Progenitor cell of endocrine pancreas (in vitro differentiated cells): ENCODE results near the gene SMIM21. TPM values are rescaled to one million over a fixed set of nuclear protein-coding genes. Genes with fewer than 3 reads are reported as not detected.

ENCODE experiments used
- DNase-seq: peaks from one replicate; pipeline ENCODE4 v3.0.0; 2021; ENCODE audit warnings: low spot score; ENCODE audit not compliant: unreplicated experiment
- H3K27ac Mint-ChIP-seq: 2 replicates; pipeline ENCODE4 v1.8.0; 2021; ENCODE audit warnings: mild to moderate bottlenecking, moderate library complexity, mixed read lengths
- H3K27me3 Mint-ChIP-seq: 2 replicates; pipeline ENCODE4 v1.8.0; 2021; ENCODE audit warnings: mixed read lengths
- H3K36me3 Mint-ChIP-seq: 2 replicates; pipeline ENCODE4 v1.8.0; 2022; ENCODE audit warnings: mixed read lengths; ENCODE audit not compliant: insufficient read depth
- H3K4me1 Mint-ChIP-seq: 2 replicates; pipeline ENCODE4 v1.8.0; 2021; ENCODE audit warnings: low read depth, mixed read lengths
- H3K4me3 Mint-ChIP-seq: 2 replicates; pipeline ENCODE4 v1.8.0; 2021; ENCODE audit warnings: low read depth, mild to moderate bottlenecking, moderate library complexity, mixed read lengths
- H3K9me3 Mint-ChIP-seq: 2 replicates; pipeline ENCODE4 v1.8.0; 2021; ENCODE audit warnings: low read depth, mixed read lengths
- total RNA-seq: library from RNA; stranded (reverse); gene quantifications from 2 replicates; pipeline ENCODE4 v1.2.1, GENCODE V29; 2021
- TF ChIP-seq, protein P1 (sequence below): fragments of 200-600 bp; sonication (generic); IDR thresholded peaks from one replicate; pipeline ENCODE4 v1.5.0; 2021; ENCODE audit warnings: antibody characterized with exemption, mild to moderate bottlenecking; ENCODE audit not compliant: unreplicated experiment

Gene SMIM21
- total RNA-seq, 1 donor from 2014 or later = not detected

DNA sequence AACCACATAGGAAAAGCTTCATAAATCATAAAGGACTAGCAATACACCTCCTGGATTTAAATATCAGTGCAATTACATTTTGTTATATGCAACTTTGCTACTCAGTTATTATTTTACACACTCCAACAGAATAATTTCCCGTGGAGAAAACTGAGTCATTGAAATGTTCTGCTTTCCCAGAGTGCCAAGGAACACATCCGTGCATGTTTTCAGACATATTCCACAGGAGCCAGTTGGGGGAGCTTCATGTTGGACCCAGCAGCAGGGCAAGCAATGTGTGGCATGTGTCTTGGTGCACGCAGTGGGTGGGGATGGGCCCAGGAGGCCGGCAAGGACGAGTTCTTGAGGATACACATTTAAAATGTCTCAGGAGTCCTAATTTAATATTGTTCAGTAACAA is 14.4 kb upstream of the SMIM21 start:
- peaks cover 3% of the 10 kb centered on the region for H3K27me3 Mint-ChIP-seq
- no peaks in the 10 kb centered on the region for H3K9me3 Mint-ChIP-seq
- no peak overlapping the region for H3K27ac Mint-ChIP-seq
- no peaks in the 10 kb centered on the region for H3K36me3 Mint-ChIP-seq
- no peak for DNase-seq
- no peaks in the 10 kb centered on the region for H3K4me1 Mint-ChIP-seq
- TF ChIP-seq, protein P1, sequence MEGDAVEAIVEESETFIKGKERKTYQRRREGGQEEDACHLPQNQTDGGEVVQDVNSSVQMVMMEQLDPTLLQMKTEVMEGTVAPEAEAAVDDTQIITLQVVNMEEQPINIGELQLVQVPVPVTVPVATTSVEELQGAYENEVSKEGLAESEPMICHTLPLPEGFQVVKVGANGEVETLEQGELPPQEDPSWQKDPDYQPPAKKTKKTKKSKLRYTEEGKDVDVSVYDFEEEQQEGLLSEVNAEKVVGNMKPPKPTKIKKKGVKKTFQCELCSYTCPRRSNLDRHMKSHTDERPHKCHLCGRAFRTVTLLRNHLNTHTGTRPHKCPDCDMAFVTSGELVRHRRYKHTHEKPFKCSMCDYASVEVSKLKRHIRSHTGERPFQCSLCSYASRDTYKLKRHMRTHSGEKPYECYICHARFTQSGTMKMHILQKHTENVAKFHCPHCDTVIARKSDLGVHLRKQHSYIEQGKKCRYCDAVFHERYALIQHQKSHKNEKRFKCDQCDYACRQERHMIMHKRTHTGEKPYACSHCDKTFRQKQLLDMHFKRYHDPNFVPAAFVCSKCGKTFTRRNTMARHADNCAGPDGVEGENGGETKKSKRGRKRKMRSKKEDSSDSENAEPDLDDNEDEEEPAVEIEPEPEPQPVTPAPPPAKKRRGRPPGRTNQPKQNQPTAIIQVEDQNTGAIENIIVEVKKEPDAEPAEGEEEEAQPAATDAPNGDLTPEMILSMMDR = no peak
- no peak overlapping the region for H3K4me3 Mint-ChIP-seq

DNA sequence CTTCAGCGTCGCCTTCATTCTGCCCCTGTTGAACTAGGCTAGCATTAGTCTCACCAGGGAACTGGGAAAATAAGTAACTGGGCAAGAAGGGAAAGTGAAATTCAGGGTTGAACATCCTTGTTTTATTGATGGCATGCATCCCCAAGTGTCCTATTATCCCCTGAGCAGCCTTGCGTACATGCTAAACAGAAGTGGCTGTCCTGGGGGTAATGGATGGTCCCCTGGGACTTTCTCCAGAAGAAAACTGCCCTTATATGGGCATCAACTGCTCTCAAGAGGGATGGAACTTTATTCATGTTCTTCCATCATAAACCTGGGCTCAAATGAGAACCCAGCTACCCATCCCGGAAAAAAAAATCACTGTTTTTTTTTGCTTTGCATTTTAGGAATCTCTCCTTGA is 11.8 kb upstream of the SMIM21 start:
- no peaks in the 10 kb centered on the region for H3K9me3 Mint-ChIP-seq

DNA sequence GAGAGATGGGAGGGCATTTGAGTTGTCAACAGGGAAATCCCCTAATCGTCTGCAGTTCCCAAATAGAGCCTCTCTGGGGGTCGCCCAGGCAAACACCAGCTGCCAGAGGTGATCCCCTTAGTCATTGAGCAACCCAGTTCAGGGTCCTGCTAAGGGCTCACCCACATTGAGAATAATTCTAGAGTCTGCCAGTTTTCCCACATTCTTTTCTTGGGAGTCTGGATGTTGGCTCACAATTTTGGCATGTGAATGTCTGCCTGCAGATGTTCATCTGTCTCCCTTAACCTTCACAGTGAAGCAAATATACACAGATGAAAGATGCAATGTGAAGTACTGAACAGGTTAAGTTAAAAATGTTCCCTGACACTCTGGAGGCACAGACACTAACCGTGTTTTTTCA is 11.4 kb upstream of the SMIM21 start:
- H3K27ac Mint-ChIP-seq = no peak overlapping the region

More for the DNA sequence above, 11.8 kb upstream of the SMIM21 start:
- Mint-ChIP-seq H3K27ac (no peak overlapping the region), H3K4me1 (no peaks in the 10 kb centered on the region), H3K36me3 (no peaks in the 10 kb centered on the region), H3K4me3 (no peak overlapping the region), H3K27me3 (peaks cover 9% of the 10 kb centered on the region)
- DNase-seq = no peak
- TF ChIP-seq, protein P1 = no peak

DNA sequence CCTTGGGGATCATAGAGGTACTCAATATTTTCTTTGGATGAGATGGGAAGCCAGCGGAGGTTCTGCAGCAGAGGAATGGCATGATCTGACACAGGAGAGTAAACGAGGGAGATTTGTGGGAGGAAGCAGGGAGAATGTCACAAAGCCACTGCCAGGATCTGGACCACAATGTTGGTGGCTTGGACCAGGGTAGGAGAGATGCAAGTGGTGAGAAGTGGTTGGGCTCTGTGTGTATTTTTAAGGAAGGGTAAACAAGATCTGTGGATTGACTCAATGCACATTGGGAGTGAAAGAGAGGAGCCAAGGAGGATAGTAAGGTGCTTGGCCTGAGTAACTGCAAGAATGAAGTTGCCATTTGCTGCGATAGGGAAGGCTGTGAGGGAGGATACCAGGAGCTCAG is 10.5 kb upstream of the SMIM21 start:
- no peak overlapping the region for H3K27ac Mint-ChIP-seq
- no peaks in the 10 kb centered on the region for H3K4me1 Mint-ChIP-seq
- H3K4me3 Mint-ChIP-seq = no peak overlapping the region
- peaks cover 9% of the 10 kb centered on the region for H3K27me3 Mint-ChIP-seq
- no peaks in the 10 kb centered on the region for H3K36me3 Mint-ChIP-seq
- no peak for DNase-seq
- TF ChIP-seq, protein P1 = no peak
- H3K9me3 Mint-ChIP-seq = no peaks in the 10 kb centered on the region

More for the DNA sequence above, 11.4 kb upstream of the SMIM21 start:
- DNase-seq = no peak
- no peaks in the 10 kb centered on the region for H3K36me3 Mint-ChIP-seq
- H3K4me3 Mint-ChIP-seq = no peak overlapping the region
- TF ChIP-seq, protein P1 = no peak
- no peaks in the 10 kb centered on the region for H3K4me1 Mint-ChIP-seq
- peaks cover 9% of the 10 kb centered on the region for H3K27me3 Mint-ChIP-seq
- no peaks in the 10 kb centered on the region for H3K9me3 Mint-ChIP-seq

DNA sequence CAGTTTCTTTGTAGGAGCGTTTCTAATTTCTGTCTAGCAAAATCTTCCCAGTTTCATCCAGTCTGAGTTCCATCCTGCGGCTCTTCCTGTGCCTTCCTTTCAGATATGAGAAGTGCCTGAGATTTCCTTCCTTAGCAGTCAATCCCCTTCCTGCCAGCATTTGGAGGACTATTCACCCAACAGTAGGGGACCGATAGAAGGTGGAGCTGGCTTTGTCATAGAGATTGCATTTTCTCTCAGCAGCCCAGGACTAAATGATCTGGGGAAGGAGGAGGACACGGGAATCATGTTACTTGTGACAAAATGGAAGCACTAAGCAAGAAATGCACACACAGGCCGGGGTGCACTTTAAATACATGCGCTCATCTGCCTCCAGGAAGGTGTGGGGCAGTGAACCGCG is 5.6 kb upstream of the SMIM21 start:
- TF ChIP-seq, protein P1 = no peak
- Mint-ChIP-seq H3K36me3 (no peaks in the 10 kb centered on the region), H3K9me3 (no peaks in the 10 kb centered on the region), H3K4me1 (no peaks in the 10 kb centered on the region), H3K4me3 (no peak overlapping the region), H3K27me3 (peaks cover 15% of the 10 kb centered on the region), H3K27ac (no peak overlapping the region)
- no peak for DNase-seq
